GM18526 (cell line): ENCODE measurements around the gene EHD4.

Experiments used
- POLR2A ChIP-seq: IDR thresholded peaks from 3 replicates; pipeline ENCODE4 v1.6.1; 2011; ENCODE audit not compliant: insufficient read length; ENCODE audit errors: extremely low read depth

The EHD4 gene

DNA sequence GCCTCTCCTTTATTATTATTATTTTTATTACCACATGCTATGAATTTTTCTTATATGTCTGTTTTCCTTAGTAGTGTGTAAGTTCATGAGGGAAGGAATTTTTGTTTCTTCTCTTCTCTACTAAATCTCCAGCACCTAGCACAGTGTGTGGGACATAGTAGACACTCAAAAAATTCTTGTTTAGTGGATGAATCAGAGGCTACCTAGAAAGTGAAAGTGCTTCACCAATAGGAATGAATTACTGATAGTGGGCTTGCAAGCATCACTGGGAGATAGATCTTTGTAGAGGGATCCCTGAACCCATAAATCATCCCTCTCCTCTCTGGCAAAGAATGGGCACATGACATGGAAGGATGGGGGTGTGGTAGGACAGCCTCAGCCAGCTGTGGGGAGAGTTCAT, 87.0 kb downstream of the EHD4 start:
- TF ChIP-seq POLR2A = no peak

GRCh38 chr15:41884458-41884857, 87.9 kb downstream of the EHD4 start:
- no peak for TF ChIP-seq POLR2A

- no peak for TF ChIP-seq POLR2A
Measured at GRCh38 chr15:41883484-41883825, 88.9 kb downstream of the EHD4 start.

DNA sequence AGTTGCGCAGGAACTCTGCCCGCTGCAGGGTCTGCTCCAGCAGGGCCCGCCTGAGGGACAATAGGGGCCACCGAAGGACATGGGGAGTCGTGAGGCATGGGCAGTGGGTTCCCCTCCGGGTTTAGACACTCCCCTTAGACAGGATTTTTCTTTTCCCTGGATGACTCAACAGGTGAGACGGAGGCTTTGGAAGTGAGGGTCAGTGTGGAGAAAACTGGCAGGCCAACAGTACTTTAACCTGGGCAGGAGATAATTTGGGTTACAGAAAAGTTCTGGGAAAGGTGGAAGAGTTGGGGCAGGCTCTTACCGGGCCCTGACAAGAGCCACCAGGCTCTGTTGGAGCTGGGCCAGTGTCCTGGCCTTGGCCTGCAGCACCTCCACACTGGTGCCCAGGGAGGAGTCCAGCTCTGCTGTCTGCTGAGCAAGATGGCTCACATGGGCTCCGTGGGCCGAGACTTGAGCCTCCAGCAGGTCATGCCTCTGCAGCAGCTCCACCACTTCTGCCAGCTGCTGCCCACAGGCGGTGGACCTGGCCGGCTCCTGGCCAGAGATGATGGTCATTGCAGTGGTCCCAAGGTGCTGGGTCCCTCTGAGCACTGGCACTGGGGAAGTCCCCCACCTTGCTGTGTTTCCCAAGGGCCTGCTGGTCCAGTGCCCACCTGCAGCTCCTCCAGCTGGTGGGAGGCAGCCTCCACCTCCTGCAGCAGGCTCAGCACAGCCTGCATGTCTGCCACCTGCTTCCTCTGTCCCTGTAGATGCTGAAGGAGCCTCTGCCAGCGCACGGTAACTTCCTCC, 89.5 kb downstream of the EHD4 start:
- TF ChIP-seq POLR2A = no peak

- TF ChIP-seq POLR2A = no peak
Measured at GRCh38 chr15:41881920-41882688, 90.3 kb downstream of the EHD4 start.

GRCh38 chr15:41881550-41881919, 90.8 kb downstream of the EHD4 start:
- no peak for TF ChIP-seq POLR2A

DNA sequence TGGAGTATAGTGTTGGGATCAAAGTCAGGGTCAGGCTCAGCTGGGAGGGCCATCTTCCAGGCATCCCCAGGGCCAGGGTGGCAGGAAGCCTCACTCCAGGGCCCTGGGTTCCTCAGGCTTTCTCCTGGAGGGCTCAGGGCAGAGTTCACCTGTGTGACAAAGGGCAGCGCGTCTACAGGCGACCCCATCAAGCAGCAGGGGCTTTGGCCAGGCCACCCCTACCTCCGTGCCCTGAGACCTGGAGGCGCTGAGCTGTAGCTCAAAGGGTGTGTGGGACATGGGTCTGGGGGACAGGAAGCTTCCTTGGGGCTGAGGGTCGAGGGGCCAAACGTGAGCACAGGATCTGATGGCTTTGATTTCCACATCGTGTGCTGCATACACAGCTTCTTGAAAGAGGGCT, 91.3 kb downstream of the EHD4 start:
- no peak for TF ChIP-seq POLR2A

GRCh38 chr15:41880156-41880877, 92.0 kb downstream of the EHD4 start:
- TF ChIP-seq POLR2A = no peak

- TF ChIP-seq POLR2A = no peak
Measured at GRCh38 chr15:41879321-41879845, 93.0 kb downstream of the EHD4 start.

GRCh38 chr15:41878355-41878699, 94.0 kb downstream of the EHD4 start:
- TF ChIP-seq POLR2A = no peak

DNA sequence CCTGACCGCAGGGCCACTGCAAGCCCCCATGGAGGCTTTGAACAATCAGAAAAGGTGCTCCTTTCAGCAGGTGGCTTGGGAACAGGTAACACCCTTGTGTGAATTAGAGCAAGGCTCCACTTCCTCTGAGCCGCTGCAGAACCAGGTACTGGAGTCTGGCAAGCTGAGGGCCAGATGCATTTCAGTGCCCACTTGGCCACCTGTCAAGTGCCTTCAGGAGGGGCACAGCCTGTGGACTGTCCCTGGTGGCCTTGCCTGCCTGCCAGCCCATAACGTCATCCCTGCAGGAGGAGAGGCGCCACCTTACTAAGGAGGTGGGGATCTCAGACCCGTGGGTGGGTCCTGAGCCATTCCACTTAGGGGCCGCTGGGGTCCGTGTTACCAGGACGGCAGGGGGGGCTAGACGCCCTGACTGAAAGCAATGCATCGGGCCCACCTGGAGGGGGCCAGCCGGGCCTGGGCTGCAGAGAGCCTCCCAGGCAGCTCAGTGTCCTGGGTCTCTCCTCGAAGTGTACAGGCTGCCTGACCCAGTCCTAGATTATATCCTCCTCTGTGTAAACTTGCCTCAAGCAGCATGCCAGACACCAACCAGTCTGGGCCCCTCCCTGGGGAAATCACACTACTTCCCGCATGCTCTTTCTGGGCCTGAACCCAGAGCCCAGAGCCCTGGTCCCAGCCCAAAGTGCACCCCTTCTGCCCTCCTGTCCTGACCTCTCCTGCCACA, 94.6 kb downstream of the EHD4 start:
- TF ChIP-seq POLR2A = no peak

DNA sequence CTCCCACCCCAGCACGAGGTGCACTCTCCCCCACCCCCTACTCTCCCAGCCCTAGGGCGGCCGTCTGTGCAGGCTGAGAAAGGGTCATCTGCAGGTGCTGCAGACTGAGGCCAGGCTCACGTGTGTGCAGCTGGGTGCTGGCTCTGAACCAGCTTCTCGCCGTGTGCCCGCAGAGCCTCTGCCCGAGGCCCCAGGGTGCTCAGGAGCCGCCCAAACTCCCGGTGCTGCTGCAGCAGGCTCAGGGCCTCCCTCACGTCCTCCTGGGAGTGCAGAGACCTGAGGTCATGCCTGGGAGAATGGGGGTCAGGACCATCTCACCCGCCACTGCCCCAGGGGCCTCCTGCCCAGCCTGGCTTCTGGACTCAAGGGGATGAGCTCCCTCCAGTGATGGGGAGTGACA, 95.7 kb downstream of the EHD4 start:
- no peak for TF ChIP-seq POLR2A

GRCh38 chr15:41876007-41876406, 96.3 kb downstream of the EHD4 start:
- no peak for TF ChIP-seq POLR2A

DNA sequence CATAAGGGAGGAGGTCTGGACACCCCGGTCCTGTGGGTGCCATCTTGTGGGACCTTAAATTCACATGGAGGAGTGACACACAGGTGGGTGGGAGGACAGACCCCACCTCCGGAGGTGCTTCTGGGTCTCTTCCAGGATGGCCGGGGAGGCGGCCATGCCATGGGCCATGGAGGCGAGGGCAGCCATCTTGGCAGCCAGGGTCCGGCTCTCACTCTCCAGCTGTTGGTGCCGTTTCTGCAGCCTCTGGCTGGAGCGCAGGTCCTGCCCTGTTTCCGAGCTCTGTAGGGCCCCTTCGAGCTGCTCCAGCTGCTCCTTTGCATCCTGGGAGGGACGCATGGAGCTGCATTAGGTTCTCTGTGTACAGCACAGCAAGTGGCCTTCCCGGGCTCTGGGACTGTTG, 97.6 kb downstream of the EHD4 start:
- no peak for TF ChIP-seq POLR2A

DNA sequence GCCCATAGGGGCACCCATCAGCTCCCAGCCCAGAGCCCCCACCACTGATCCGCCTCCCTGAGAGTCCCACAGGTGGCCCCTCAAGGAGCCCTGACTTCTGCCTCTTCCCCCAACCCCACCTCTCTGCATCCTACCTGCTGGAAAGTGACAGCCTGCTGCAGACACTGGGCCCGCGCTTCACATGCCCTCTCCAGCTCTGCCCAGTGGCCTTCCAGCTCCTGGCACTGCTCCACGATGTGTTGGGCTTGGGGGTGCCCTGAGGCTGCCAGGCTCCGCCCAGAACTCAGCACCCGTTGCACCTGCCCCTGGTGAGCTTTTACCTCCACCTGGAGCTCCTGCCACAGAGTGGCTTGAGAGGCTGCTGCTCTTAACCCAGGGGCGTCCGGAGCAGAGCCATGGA, 98.6 kb downstream of the EHD4 start:
- TF ChIP-seq POLR2A = no peak
